GM23338 (cell line): ENCODE measurements around the gene COL20A1. TPM values are rescaled to one million over a fixed set of nuclear protein-coding genes. Genes with fewer than 3 reads are reported as not detected.

ENCODE experiments used
- ATAC-seq: fragments of 200-7000 bp; cut with Tn5 transposase; 3 replicates; pipeline ENCODE4 v1.9.1; 2020
- DNase-seq: peaks from one replicate; pipeline ENCODE4 v3.0.0-alpha.2; 2015; ENCODE audit warnings: low spot score
- H2AFZ ChIP-seq: fragments of 200-600 bp; sonication (generic); 2 replicates; pipeline ENCODE4 v1.8.0; 2016; ENCODE audit warnings: antibody characterized with exemption, mild to moderate bottlenecking, moderate library complexity
- H3F3A ChIP-seq: fragments of 200-600 bp; sonication (generic); replicated peaks from 2 replicates; pipeline ENCODE4 v1.8.0; 2017; ENCODE audit warnings: antibody characterized with exemption, mixed run types, low read depth
- H3K27ac ChIP-seq: fragments of 200-600 bp; sonication (generic); 2 replicates; pipeline ENCODE4 v1.6.1; 2016; ENCODE audit warnings: low read depth
- H3K27me3 ChIP-seq: fragments of 200-600 bp; sonication (generic); 2 replicates; pipeline ENCODE4 v1.8.0; 2016; ENCODE audit warnings: mild to moderate bottlenecking, mixed run types, moderate library complexity; ENCODE audit not compliant: insufficient read depth
- H3K36me3 ChIP-seq: fragments of 200-600 bp; sonication (generic); 2 replicates; pipeline ENCODE4 v1.8.0; 2016; ENCODE audit warnings: mild to moderate bottlenecking; ENCODE audit not compliant: insufficient read depth
- H3K4me1 ChIP-seq: fragments of 200-600 bp; sonication (generic); 2 replicates; pipeline ENCODE4 v1.8.0; 2016; ENCODE audit warnings: mild to moderate bottlenecking, moderate library complexity; ENCODE audit not compliant: insufficient read depth
- H3K4me2 ChIP-seq: fragments of 200-600 bp; sonication (generic); 2 replicates; pipeline ENCODE4 v1.7.1; 2017; ENCODE audit warnings: mixed run types
- H3K4me3 ChIP-seq: fragments of 200-600 bp; sonication (generic); 2 replicates; pipeline ENCODE4 v1.6.1; 2016; ENCODE audit warnings: mixed run types
- H3K79me2 ChIP-seq: fragments of 200-600 bp; sonication (generic); replicated peaks from 2 replicates; pipeline ENCODE4 v1.8.0; 2017; ENCODE audit warnings: mild to moderate bottlenecking; ENCODE audit not compliant: insufficient read depth
- H3K9me2 ChIP-seq: fragments of 200-600 bp; sonication (generic); 2 replicates; pipeline ENCODE4 v1.8.0; 2017; ENCODE audit not compliant: insufficient read depth
- H4K20me1 ChIP-seq: fragments of 200-600 bp; sonication (generic); replicated peaks from 2 replicates; pipeline ENCODE4 v1.8.0; 2017; ENCODE audit warnings: mild to moderate bottlenecking; ENCODE audit not compliant: insufficient read depth
- H3K27ac Mint-ChIP-seq: 2 replicates; pipeline ENCODE4 v1.8.0; 2020; ENCODE audit warnings: inconsistent platforms, mild to moderate bottlenecking, moderate library complexity, mixed read lengths
- H3K27me3 Mint-ChIP-seq: 3 replicates; pipeline ENCODE4 v1.8.0; 2022; ENCODE audit warnings: low read depth, mild to moderate bottlenecking, moderate library complexity, mixed read lengths, inconsistent platforms; ENCODE audit not compliant: insufficient read depth, poor library complexity
- H3K36me3 Mint-ChIP-seq: 3 replicates; pipeline ENCODE4 v1.8.0; 2021; ENCODE audit warnings: low read depth, mild to moderate bottlenecking, inconsistent platforms, moderate library complexity, mixed read lengths
- H3K4me1 Mint-ChIP-seq: 3 replicates; pipeline ENCODE4 v1.8.0; 2020; ENCODE audit warnings: mild to moderate bottlenecking, inconsistent platforms, mixed read lengths
- H3K4me3 Mint-ChIP-seq: 3 replicates; pipeline ENCODE4 v1.8.0; 2021; ENCODE audit warnings: moderate library complexity, mild to moderate bottlenecking, inconsistent platforms, mixed read lengths
- H3K9me3 Mint-ChIP-seq: 3 replicates; pipeline ENCODE4 v1.8.0; 2020; ENCODE audit warnings: moderate library complexity, mild to moderate bottlenecking, inconsistent platforms, mixed read lengths
- CREB1 ChIP-seq: fragments of 250-450 bp; sonication (Bioruptor Pico); IDR thresholded peaks from 2 replicates; pipeline ENCODE4 v1.5.0; 2020; ENCODE audit warnings: low read depth, mild to moderate bottlenecking, moderate library complexity
- CTCF ChIP-seq, 2 experiments: fragments of 200-600 bp in 1 of 2; sonication (generic) in 1 of 2; conservative IDR thresholded peaks; 2 replicates each; pipeline versions ENCODE4 v1.5.1 to v1.6.1; 2016 to 2017; ENCODE audit warnings: antibody characterized with exemption in 2 of 2, low read depth in 2 of 2, mild to moderate bottlenecking in 2 of 2, moderate library complexity in 1 of 2
- ETS1 ChIP-seq: IDR thresholded peaks from 2 replicates; pipeline ENCODE4 v1.6.1; 2016; ENCODE audit warnings: antibody characterized with exemption
- JUNB ChIP-seq: IDR thresholded peaks from one replicate; pipeline ENCODE4 v1.6.1; 2016; ENCODE audit warnings: antibody characterized with exemption; ENCODE audit not compliant: unreplicated experiment
- POLR2AphosphoS5 ChIP-seq: IDR thresholded peaks from 2 replicates; pipeline ENCODE4 v1.6.1; 2016; ENCODE audit warnings: antibody characterized with exemption, low read depth
- REST ChIP-seq: IDR thresholded peaks from one replicate; pipeline ENCODE4 v1.6.1; 2018; ENCODE audit warnings: antibody characterized with exemption; ENCODE audit not compliant: unreplicated experiment
- ZNF114 ChIP-seq: fragments of 250-450 bp; sonication (Bioruptor Pico); IDR thresholded peaks from 2 replicates; pipeline ENCODE4 v1.5.0; 2020; ENCODE audit warnings: mild to moderate bottlenecking, moderate library complexity
- long read RNA-seq: library from polyadenylated mRNA; unstranded; transcript quantifications from one replicate; pipeline ENCODE4 v2.0.0, GENCODE V29; 2020; ENCODE audit not compliant: unreplicated experiment
- polyA plus RNA-seq: library from polyadenylated mRNA; unstranded; fragments of >200 nt; fragmentation: Nextera tagmentation; extraction: Ambion mirVana; gene quantifications from 2 replicates; pipeline ENCODE4 v1.2.1, GENCODE V29; 2016
- total RNA-seq: library from RNA; depleted of rRNA; stranded (reverse); fragments of >200 nt; shearing (Covaris generic); gene quantifications from 2 replicates; pipeline ENCODE4 v1.2.3, GENCODE V29; 2014; rRNA removed

COL20A1 gene
- total RNA-seq (0.28 and 0.43 TPM in 2 replicates), polyA plus RNA-seq (0.59 and 0.79 TPM in 2 replicates)
- long read RNA-seq: 0 reads

GRCh38 chr20:63292904-63293303 lies at the start of gene COL20A1:
COL20A1 (plus strand) TSS chr20:63293186; CDS start chr20:63295108, 1,922 bp downstream.
- Histone ChIP-seq H3K36me3 (no peaks in the 10 kb centered on the region), H3K79me2 (no peaks in the 10 kb centered on the region), H3K4me3 (no peak within 1 kb of the TSS), H3K9me2 (no peaks in the 10 kb centered on the region), H3K4me1 (peaks cover 22% of the 10 kb centered on the region), H2AFZ (no peak within 1 kb of the TSS), H3F3A (no peaks in the 10 kb centered on the region), H3K27me3 (no peaks in the 10 kb centered on the region), H4K20me1 (no peaks in the 10 kb centered on the region), H3K4me2 (no peak within 1 kb of the TSS), H3K27ac (no peak within 1 kb of the TSS)
- peaks cover 28% of the 10 kb centered on the region for H3K27me3 Mint-ChIP-seq
- peaks cover 8% of the 10 kb centered on the region for H3K36me3 Mint-ChIP-seq
- no peak for ATAC-seq
- no peak for DNase-seq
- TF ChIP-seq ZNF114 (CRISPR knock-in tag) (no peak), JUNB (no peak), ETS1 (no peak), CREB1 (CRISPR knock-in tag) (no peak), REST (no peak), POLR2AphosphoS5 (no peak), CTCF (conservative IDR thresholded peaks at IDR 0.05; ENCODE audit: low read depth in 2 of 2) (no peak)
- no peak within 1 kb of the TSS for H3K27ac Mint-ChIP-seq
- H3K4me3 Mint-ChIP-seq: no peak within 1 kb of the TSS
- peaks cover 21% of the 10 kb centered on the region for H3K4me1 Mint-ChIP-seq
- H3K9me3 Mint-ChIP-seq: no peaks in the 10 kb centered on the region

- Histone ChIP-seq H3K4me2 (no peak overlapping the region), H2AFZ (no peak overlapping the region), H3K79me2 (no peaks in the 10 kb centered on the region), H3K4me1 (no peaks in the 10 kb centered on the region; the same call in 1 of the 2 replicates), H3K9me2 (no peaks in the 10 kb centered on the region), H3K36me3 (no peaks in the 10 kb centered on the region), H3K27me3 (no peaks in the 10 kb centered on the region), H3K4me3 (no peak overlapping the region), H3K27ac (no peak overlapping the region), H3F3A (no peaks in the 10 kb centered on the region), H4K20me1 (no peaks in the 10 kb centered on the region)
- H3K9me3 Mint-ChIP-seq: no peaks in the 10 kb centered on the region
- no peak for ATAC-seq
- no peak for DNase-seq
- no peaks in the 10 kb centered on the region for H3K36me3 Mint-ChIP-seq
- H3K4me3 Mint-ChIP-seq: no peak overlapping the region
- H3K4me1 Mint-ChIP-seq: peaks cover 11% of the 10 kb centered on the region
- H3K27ac Mint-ChIP-seq: no peak overlapping the region
- H3K27me3 Mint-ChIP-seq: peaks cover 11% of the 10 kb centered on the region
- no peak for TF ChIP-seq JUNB
Measured at GRCh38 chr20:63243604-63244247, 49.3 kb upstream of the COL20A1 start.
